T1000 (cell line): Measurements from ENCODE around the gene HMX3.
A peak's percentile ranks its signal among the peaks of the same experiment; 100 is the strongest.

Experiments
- DNase-seq: peaks from one replicate; lab custom pipeline; 2025; ENCODE audit warnings: mixed read lengths; lab: John Stamatoyannopoulos, UW

The HMX3 gene

DNA sequence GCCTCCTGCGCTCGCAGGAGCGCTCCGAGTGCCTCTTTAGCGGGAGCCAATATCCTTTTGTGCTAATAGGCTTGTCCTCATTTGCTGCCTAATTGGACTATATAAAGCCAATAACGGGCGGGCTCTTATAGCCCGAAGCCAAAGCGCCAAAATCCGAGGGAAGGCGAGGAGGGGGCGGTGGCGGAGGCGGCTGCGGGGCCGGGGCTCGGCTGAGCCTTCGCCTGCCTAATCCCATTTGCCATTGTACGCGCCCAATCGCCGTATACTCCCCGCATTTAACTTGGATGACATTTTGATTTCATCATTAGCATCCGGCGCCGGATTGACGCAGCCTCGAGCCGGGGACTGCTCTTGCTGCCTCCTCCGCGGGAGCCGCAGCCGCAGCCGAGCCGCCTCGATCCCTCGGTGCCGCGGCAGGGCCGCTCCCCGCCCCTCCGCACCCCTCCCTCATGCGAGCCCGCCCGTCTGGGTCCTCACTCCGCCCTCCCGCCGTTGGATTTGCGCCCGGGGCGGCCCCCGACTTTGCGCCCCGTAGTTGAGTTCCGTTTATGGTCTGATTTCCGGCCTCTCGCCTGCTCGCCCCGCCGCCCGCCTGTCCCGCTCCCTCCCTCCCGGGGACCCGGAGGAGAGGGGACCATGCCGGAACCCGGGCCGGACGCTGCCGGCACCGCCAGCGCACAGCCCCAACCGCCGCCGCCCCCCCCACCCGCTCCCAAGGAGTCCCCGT is at the start of gene HMX3:
Gene HMX3 (plus strand): TSS at position 556 of the 727 bp plus-strand sequence. CDS start 81 bp downstream, at position 637.
- DNase-seq: peak; percentile 26

DNA sequence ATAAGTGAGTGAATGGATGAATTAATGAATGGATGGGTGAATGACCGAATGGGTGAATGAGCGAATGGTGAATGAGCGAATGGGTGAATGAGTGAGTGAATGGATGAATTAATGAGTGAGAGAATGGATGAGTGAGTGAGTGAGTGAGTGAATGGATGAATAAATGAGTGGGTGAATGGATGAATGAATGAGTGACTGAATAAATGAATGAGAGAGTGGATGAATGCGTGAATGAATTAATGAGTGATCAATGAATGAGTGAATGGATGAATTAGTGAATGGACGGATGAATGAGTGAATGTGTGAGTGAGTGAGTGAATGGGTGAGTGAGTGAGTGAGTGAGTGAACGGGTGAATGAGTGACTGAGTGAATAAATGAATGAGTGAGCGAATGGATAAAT is 49.5 kb upstream of the HMX3 start:
- DNase-seq: no peak

DNA sequence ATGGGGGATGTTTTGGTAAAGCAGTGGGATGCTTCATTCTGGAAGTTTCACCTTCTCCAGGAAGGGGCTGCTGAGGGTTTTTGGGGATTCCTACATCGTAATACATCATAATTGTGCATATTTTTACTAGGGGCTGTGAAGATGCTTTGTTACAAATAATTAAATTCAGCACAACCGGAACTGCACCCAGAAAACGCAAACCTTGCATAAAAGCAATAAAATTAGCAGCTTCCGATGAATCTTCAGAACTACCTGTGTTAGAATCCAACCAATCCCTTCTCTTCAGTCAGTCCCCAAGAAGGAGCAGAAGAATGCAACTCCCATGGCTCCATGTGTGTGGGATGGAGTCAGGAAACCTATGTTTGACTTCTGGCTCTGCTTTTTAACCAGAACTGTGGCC is 48.4 kb upstream of the HMX3 start:
- no peak for DNase-seq

DNA sequence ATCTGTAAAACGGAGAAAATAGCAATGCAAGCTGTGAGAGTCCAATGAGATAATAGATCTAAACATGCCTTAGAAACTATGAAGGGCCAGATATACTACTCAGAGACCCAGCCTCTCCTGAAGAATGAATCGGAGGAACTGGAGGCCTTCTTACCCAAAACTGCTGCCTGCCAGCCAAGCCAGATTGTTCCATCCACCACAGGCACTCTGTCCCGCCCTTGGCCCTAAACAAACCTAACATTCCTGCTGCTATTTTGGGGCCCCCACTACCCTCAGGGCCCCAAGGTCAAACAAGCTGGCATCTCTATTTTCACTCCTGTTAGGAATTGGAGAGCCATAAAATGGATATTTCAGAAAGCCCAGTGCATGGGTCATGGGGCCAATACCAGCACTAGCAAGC is 48.0 kb upstream of the HMX3 start:
- no peak for DNase-seq

DNA sequence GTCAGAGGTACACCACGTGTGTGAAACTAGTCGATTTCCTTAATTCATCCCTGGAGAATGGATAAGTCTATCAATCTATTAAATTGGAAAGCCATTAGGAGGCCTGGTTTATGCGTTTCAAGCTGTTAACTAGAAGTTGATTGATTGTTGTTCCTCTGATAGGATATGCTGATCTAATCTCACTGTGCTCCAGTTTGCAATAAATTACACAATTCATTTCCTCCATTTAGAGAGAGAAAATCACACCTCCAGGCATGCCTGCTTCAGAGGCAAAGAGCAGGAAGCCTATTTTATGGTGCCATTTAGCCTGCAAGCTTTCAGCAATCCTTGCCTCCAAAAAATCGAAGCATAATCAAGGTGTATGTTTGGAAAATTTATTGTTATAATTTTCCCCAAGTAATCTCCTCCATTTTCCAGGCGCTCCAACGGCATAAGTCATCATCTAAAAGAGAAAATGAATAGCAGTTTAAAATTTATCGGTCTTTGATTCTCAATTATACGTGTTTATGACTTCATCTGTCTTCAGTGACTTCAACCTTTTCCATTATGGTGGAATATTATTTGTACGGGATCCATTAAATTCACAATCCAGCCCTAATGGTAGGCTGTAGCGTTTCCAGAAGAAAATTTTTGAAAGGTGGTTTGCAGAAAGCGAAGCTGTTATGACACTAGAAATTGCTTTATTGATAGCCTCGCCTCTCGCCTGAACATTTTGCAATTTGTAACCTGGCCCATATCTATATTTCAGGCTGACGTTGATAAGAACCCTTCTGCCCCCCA is 42.9 kb upstream of the HMX3 start:
- no peak for DNase-seq

DNA sequence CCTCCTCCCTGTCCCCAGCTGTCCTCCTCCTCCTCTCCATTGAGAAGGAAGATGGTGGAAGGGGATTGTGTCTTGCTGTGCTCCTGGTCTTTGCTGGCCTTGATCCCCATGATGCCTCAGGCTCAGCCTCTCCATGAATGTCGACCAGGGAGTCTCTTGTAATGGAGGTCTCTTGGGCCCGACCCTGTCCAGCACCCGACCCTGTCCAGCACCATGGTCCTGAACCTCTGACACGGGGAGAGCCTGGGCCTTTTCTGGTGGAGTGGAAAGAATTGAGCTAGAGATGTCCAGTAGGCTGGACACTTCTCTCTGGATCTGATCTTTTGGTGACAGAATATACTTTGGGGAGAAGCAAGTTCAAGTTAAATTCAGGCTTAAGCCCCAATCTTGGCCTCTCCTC is 42.3 kb upstream of the HMX3 start:
- no peak for DNase-seq

DNA sequence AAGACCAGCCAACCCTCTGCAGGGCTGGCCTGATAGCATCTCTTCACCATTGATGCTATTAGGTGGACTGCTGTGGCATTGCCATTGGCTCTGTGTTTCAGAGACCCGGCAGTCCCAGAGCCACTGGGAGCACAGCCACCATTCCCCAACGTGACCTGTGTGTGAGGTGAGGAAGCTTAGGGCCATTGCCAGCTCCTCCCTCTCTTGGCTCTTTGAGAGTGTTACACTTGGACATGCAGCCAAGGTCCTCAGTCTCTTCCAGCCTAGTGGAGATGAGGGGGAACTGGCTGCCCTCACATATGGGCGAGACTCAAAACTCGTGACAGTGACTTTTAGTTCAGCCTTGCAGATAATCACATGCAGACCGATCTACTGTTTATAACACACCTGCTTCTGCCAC is 39.3 kb upstream of the HMX3 start:
- no peak for DNase-seq

DNA sequence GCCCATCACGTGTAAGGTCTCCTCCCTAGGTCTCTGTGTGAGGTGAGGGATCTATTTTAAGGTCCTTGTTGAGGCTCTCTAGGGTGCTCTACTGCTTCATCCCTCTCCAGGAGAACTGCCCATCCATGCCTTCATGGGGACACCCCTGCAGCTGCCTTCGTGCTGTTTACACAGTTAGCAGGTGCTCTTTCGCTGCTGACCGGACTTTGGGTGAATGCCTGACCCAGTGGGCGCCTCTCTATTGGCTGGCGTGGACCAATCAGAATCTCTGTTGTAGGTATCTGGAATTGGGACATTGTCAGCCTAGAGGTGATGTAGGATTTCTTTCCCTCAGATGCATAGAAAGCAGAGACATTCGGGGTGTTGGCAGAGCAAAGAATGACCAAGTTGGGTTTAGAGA is 38.7 kb upstream of the HMX3 start:
- DNase-seq: no peak

DNA sequence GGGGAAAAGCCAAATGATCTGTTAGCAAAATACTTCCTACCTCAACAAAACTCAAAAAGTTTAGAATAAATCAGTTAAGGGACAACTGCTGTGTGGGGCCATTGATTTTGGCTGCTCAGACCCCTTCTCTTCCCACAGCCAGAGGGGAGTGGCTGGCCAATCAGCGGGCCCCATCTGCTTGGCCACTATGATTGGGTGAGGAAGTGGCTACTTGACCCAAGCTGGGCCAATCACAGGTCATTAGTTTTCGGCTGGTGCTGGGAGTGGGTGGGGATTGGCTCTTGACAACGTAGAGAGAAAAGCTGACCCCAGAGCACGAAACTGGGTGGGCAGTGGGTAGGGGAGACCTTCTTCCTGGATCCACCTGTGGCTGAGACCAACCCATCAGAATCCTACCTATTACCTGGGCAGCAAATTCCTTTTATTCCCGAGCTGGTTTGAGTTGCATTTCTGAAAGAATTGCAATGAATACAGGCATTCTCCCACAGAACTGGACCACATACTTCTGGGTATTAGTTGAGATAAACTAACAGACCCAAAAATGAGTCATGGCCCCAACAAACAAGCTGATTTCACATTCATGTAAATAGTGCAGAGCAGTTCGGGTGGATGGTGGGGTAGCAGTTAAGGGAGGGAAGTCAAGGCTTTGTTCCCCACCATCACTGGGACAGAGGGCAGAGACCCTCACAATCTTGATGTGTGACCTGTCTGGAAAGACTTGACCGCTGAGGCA is 35.6 kb upstream of the HMX3 start:
- no peak for DNase-seq

DNA sequence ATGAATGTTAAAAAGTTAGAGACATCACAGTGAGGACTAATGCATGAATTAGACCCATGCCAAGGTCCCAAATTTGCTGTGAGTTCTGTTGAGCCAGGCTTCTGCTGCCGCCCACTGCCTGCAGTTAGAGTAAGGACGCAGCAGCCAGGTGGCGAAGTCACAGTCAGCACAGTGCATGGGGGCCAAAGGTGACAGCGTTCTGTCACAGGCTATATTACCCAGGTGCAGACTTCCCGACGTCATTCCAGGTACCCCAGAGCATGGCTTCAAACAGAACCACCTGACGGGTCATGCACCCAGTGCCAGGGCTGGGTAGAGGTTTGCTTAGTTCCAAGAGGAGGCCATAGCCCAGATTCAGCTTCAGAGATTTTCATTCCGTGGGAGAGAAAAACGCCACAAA is 33.9 kb upstream of the HMX3 start:
- no peak for DNase-seq

DNA sequence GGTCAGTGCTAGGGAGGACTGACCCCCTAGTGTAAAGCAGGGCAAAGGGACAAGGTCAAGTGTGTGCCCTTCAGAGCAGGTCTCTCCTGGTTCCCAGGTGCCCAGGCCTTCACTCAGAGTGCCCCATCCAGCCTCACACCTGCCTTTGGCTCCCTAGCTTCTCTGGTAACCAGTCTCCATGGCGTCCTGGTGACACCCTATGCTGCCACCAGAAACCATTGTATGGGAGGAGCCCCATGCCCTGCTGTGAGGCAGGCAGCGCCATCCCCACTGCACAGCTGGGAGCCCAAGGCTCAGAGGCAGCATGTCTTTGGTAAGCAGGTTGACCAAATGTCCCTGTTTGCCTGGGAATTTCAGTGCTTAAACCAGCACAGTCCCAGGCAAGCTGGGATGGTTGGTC is 33.1 kb upstream of the HMX3 start:
- no peak for DNase-seq

DNA sequence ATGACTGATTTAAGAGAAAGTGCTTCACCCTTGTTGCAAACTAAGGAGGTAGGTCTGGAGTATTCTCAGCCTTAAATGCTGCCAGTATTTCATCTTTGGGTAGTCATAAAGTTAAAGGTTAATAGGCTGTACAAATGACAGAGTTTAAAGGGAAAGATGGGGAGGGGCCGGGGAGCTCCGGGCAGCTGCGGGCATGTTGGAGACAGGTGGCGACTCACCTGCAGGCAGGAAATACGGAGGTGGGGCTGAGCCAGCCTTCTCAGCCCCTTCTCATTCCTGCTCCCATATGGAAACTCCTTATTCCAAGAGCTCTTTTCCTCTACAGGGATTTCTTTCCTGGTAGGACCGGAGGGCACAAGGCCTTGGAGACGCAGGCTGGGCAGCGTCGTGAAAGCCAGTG is 31.8 kb upstream of the HMX3 start:
- DNase-seq: no peak

DNA sequence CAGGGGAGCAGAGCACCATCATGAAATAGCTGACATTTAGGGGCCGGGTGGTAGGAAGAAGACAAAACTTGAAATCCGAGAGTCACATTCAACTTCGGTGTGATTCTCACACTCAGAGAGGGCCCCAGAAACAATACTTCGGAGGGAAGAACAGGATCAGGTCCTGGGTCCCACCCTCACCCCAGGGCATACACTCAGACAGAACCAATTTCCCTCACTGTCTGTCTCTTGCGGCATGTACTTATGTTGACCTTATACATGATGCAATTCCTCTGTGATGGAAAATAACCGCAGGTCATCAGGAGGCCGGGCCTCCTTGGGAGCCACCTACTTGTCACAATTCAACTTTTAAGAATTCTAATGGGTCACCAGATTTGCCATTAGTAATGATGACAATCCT is 26.3 kb upstream of the HMX3 start:
- DNase-seq: no peak

DNA sequence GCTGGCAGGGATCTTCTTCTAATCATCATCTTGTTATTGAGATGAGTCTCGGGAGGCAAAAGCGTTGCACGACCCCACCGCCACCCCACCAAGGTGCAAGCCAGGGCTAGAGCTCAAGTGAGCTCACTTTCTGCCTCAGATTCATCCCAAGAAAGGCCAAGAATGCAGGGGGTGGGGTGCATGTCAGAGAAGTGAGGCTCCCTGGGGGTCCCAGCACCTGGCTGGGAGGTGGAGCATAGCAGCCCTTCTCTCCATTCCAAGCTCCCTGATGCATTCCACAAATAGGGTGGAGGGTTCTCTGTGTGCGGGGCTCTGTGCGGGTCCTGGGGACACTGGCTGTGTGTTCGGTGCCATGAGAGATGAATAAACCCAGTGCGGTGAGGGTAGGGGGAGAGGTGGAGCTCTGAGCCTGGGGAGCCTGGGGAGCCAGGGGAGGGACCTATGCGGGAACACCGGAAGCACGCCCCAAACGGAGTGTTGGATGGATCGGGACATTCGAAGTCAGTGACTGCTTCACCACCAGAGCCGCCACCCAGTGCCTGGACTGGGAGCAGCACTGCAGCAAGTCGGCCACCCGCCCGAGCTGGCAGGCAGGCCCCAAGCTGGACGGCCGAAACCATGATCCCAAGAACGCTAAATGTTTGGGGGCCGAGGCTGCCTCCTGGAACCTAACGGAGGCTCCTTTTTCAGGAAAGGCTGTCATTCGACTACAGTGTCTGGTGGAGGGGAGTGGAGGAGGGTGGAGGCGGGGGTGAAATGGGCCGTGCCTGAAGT is 17.9 kb upstream of the HMX3 start:
- no peak for DNase-seq

DNA sequence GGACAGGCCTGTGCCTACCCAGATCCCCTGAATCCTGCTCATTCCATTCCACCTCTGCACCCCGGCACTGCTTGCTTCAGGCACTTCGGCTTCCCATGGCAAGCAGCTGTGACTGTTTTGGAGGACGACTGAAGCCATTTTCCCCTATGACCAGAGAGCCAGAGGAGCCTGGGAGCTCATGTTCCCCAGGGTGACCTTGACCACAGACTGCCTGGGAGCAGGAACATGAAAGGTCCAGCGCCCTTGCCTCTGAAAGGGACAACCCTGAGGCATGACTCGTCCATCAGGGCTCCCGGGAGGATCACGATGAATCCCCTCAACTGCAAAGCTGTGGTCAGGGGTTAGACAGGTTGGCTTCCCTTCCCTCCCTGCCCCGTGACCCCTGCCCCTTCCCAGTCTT is 16.7 kb upstream of the HMX3 start:
- no peak for DNase-seq

DNA sequence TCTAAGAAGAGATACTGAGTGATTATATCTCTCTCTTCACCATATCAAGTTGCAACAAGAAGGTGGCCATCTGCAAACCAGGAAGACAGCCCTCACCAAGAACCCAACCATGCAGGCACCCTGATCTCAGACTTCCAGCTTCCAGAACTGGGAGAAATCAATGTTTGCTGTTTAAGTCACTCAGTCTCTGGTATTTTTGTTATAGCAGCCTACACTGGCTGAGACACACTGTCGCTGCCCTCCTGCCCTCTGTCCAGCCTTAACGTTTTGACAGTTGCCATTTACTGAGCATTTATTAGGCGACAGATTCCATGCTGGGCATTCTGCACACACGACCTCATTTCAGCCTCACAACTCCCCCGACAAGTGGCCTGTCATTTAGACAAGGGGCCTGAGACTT is 9.5 kb upstream of the HMX3 start:
- DNase-seq: no peak

DNA sequence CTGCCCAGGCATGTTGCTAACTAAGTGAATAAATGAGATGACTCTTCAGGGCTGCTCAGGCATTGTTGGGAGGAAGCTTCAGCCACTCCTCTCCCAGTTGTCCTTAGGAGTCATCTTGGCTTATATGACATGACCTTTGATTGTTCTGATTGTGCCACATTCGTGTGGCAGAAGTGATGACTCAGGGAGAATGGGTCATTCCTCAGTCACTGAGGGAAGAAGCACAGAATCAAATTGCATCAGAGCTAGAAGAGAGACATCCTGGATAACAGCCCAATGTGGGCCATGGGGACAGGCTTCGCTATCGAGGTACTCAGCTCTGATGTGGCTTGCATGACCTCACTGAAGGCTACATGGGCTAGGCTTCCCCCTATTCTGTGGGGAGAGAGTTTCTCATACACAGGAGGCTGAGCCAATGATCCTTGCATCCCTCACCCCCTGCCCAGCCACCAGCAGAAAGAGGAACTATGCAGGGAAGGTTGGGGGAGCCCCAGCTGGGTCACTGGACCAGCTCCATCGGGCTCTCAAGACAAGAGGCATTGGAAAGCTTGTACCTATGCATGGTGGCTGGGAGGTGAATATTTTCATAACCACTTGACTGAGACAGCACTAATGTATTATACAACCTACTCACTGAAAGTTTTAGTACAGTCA is 6.0 kb upstream of the HMX3 start:
- no peak for DNase-seq

DNA sequence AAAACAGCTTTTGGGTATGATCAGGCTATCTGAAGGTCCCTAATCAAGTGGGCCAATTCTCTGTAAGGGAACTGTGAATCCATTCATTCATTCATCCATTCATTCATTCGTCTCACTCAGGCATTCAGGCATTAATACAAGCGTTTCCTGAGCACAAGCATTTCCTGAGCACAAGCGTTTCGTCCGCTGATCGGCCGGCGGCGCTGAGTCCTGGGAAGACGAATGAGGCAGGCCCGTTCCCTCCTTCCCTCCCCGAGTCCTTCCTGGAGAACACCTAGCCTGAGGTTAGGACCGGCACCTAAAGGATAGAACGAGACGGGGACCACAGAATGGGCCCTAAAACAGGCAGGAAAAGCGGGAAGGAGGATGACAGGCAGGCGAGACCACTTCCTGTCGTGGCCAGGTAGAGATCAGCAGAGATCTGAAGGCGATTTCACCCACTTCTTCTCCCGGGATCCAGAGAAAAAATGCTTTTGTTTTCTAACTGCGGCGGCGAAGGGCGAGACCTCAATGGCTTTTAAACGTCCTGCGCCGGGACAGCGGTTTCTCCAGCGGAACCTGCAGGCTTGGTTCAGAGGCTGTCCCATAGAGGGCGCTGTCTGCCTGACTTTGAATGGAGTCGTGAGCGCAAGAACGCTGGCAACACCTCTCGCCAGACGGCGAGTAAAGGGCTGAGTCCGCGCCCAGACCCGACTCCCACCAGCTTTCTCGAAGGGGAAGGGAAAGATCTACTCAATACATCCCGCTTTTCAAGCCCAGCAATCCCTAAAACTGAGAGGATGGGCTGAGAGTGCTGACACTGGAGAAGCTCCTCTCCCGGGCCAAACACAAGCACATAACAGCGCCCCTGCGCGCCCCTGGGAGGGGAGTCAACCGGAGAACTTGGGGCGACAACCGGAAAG is 2.9 kb upstream of the HMX3 start:
- DNase-seq: peak; percentile 34

DNA sequence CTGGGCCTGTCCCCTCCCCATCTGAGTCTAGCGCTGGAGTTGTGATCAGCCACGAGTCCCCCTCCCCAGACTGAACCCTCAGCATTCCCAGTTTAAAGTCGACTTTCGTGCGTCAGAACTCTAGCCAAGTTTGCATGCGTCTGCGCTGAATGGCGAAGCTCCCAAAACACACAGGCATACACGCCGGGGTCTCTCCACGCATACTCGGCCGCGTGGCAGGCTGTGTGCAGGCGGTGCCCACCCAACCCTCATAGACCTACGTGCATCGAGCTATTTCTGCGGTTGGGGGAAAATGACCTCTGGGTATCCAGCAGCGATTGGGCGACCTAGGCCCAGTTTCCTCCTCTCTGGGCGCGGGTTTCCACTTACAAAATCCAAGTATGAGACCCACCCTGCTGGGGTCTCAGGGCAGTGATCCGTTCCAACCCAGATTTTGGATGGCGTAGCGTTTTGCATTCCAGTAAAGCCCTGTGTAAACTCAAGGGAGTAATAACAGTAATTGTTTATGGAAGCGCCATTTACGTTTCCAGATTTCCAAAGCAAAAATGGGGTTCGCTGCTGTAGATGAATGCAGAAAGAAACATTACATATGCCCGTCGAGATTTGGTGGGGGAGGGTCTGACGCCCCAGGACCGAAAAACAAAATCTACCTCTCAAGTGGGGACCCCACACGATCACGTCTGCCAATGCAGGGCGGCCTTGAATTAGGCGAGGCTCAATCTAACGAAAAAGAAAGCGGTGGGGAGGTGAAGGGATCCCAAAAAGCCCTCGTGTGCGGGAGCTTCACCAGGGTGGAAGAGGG is 2.0 kb upstream of the HMX3 start:
- DNase-seq: no peak
